ENCODE results near the gene SBK2. TPM values are rescaled to one million over a fixed set of nuclear protein-coding genes. Genes with fewer than 3 reads are reported as not detected.

Gene SBK2
- total and polyA plus RNA-seq, 2 donors: not detected

DNA sequence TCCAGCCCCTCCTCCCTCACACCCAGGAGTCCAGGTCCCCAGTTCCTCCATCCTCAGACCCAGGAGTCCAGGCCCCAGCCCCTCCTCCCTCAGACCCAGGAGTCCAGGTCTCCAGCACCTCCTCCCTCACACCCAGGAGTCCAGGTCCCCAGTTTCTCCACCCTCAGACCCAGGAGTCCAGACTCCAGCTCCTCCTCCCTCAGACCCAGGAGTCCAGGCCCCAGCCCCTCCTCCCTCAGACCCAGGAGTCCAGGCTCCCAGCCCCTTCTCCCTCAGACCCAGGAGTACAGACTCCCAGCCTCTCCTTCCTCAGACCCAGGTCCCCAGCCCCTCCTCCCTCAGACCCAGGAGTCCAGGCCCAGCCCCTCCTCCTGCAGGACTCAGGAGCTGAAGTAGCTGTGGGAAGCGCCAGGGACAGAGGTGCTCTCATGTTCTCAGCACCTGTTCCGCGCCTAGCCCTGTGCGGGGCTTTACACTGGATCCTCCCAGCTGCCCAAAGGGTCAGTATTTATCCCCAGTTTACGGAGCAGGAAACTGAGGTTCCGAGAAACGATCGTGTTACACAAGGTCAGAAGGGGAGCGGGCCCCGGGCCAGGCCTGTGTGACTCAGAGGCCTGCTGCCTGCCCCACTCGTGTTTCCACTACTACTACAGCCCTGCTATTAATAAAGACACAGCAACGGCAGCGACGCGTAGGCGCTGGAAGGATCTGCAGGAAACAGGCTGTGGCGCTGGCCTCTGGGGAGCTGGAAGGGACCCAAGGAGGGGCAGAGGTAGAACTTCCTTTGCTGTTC lies 10.1 kb upstream of the SBK2 start:
- Histone ChIP-seq H3K27ac (ENCODE audit: low read depth in 1 of 2, low read length in 1 of 2) (peak overlapping the region in 1 of 2 donors; percentile 42), H3K36me3 (ENCODE audit: control insufficient read depth in 2 of 2, insufficient read depth in 2 of 2, low read length in 1 of 2) (no peaks in the 10 kb centered on the region), H3K27me3 (ENCODE audit: control insufficient read depth in 2 of 2, insufficient read depth in 1 of 2, low read length in 1 of 2) (peaks cover 0 to 55% of the 10 kb centered on the region in 2 donors), H3K9me3 (ENCODE audit: control insufficient read depth in 2 of 2, insufficient read depth in 1 of 2, low read length in 1 of 2) (no peaks in the 10 kb centered on the region), H3K4me3 (ENCODE audit: low read length in 2 of 2) (no peak overlapping the region), H3K4me1 (ENCODE audit: control insufficient read depth in 2 of 2, insufficient read depth in 2 of 2, low read length in 2 of 2) (no peaks in the 10 kb centered on the region)
- DNase-seq (ENCODE audit: low read depth in 6 of 9, low spot score in 9 of 9): no peak
- 33% methylated on average over 17 of the region's 17 CpGs for whole genome bisulfite sequencing

GRCh38 chr19:55546011-55546410 lies 9.1 kb upstream of the SBK2 start:
- 90% methylated on average over 11 of the region's 11 CpGs for WGBS
- no peak overlapping the region for H3K27ac ChIP-seq (ENCODE audit: low read depth in 1 of 2, low read length in 1 of 2)

DNA sequence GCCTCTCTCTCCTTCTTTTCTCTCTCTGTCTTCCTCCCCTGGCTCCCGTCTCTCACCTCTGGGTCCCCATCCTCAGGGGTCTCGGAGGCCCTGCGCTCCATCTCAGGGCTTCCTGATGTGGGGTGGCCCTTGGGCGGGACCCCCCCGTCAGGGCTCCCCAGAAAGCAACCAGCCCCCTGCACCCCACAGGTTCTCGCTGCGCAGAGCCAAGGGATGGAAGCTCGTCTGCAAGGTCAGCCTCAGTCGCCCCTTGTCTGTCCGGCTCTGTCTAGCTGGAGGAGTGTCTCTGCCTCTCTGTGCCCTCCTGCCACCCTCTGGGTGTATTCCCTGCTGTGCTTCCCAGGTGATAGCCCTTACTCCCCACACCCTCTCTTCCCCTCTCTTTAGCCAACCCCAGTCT lies 8.5 kb upstream of the SBK2 start, which contains the start of gene SBK3:
Gene SBK3 (minus strand): TSS at position 101 of the 400 bp plus-strand sequence. CDS start 0 bp downstream, at position 101.
- H3K27ac ChIP-seq (ENCODE audit: low read depth in 1 of 2, low read length in 1 of 2): no peak within 1 kb of the TSS

More at GRCh38 chr19:55546011-55546410, 9.1 kb upstream of the SBK2 start:
- H3K27me3 ChIP-seq (ENCODE audit: control insufficient read depth in 2 of 2, insufficient read depth in 1 of 2, low read length in 1 of 2): peaks cover 0 to 46% of the 10 kb centered on the region in 2 donors
- no peak overlapping the region for H3K4me3 ChIP-seq (ENCODE audit: low read length in 2 of 2)
- no peak for DNase-seq (ENCODE audit: low read depth in 6 of 9, low spot score in 9 of 9)
- H3K36me3 ChIP-seq (ENCODE audit: control insufficient read depth in 2 of 2, insufficient read depth in 2 of 2, low read length in 1 of 2): no peaks in the 10 kb centered on the region
- no peaks in the 10 kb centered on the region for H3K9me3 ChIP-seq (ENCODE audit: control insufficient read depth in 2 of 2, insufficient read depth in 1 of 2, low read length in 1 of 2)
- H3K4me1 ChIP-seq (ENCODE audit: control insufficient read depth in 2 of 2, insufficient read depth in 2 of 2, low read length in 2 of 2): no peaks in the 10 kb centered on the region

DNA sequence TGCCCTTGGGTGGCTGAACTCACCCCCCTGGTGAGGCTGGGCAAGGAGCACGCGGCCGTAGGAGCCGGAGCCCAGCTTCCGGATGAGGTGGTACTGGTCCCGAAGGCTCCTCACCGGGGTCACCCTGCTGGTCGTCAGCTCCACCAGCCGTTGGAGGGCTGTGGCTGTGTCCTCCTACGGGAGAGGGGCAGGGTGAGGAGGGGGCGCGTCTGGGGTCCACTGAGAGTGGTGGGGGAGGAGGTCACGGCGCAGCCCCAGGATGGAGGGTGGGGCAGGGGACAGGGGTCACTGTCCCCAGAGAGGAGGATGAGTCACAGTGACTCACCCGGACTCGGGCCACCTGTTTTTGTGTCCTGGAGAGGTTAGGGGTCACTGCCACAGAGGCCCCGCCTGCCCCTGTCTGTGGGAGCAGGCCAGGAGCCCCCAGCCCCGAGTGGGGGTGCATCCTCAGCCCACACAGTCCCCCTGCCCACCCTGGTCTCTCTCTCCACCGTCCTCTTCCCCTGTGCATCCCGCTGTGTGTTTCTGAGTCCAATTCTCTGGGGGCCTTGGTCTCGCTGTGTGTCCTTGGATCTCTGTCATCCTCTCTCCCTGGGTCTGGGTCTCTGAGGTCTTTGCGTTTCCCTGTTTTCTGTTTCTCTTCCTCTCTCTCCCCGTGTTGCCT lies 8.0 kb upstream of the SBK2 start:
- WGBS: 91% methylated on average over 23 of the region's 23 CpGs
- DNase-seq (ENCODE audit: low read depth in 6 of 9, low spot score in 9 of 9): no peak
- Histone ChIP-seq H3K4me3 (ENCODE audit: low read length in 2 of 2) (no peak overlapping the region), H3K36me3 (ENCODE audit: control insufficient read depth in 2 of 2, insufficient read depth in 2 of 2, low read length in 1 of 2) (no peaks in the 10 kb centered on the region), H3K9me3 (ENCODE audit: control insufficient read depth in 2 of 2, insufficient read depth in 1 of 2, low read length in 1 of 2) (no peaks in the 10 kb centered on the region), H3K4me1 (ENCODE audit: control insufficient read depth in 2 of 2, insufficient read depth in 2 of 2, low read length in 2 of 2) (no peaks in the 10 kb centered on the region), H3K27ac (ENCODE audit: low read depth in 1 of 2, low read length in 1 of 2) (no peak overlapping the region), H3K27me3 (ENCODE audit: control insufficient read depth in 2 of 2, insufficient read depth in 1 of 2, low read length in 1 of 2) (peaks cover 0 to 38% of the 10 kb centered on the region in 2 donors)

More for the DNA sequence above, 8.5 kb upstream of the SBK2 start, which contains the start of gene SBK3:
- Histone ChIP-seq H3K9me3 (ENCODE audit: control insufficient read depth in 2 of 2, insufficient read depth in 1 of 2, low read length in 1 of 2) (no peaks in the 10 kb centered on the region), H3K36me3 (ENCODE audit: control insufficient read depth in 2 of 2, insufficient read depth in 2 of 2, low read length in 1 of 2) (no peaks in the 10 kb centered on the region), H3K27me3 (ENCODE audit: control insufficient read depth in 2 of 2, insufficient read depth in 1 of 2, low read length in 1 of 2) (peaks cover 0 to 43% of the 10 kb centered on the region in 2 donors), H3K4me1 (ENCODE audit: control insufficient read depth in 2 of 2, insufficient read depth in 2 of 2, low read length in 2 of 2) (no peaks in the 10 kb centered on the region), H3K4me3 (ENCODE audit: low read length in 2 of 2) (no peak within 1 kb of the TSS)
- WGBS: 96% methylated on average over 10 of the region's 10 CpGs
- no peak for DNase-seq (ENCODE audit: low read depth in 6 of 9, low spot score in 9 of 9)

GRCh38 chr19:55544014-55544413 lies 7.1 kb upstream of the SBK2 start:
- WGBS: 95% methylated on average over 15 of the region's 15 CpGs
- Histone ChIP-seq H3K27me3 (ENCODE audit: control insufficient read depth in 2 of 2, insufficient read depth in 1 of 2, low read length in 1 of 2) (peaks cover 0 to 30% of the 10 kb centered on the region in 2 donors), H3K4me1 (ENCODE audit: control insufficient read depth in 2 of 2, insufficient read depth in 2 of 2, low read length in 2 of 2) (no peaks in the 10 kb centered on the region), H3K4me3 (ENCODE audit: low read length in 2 of 2) (no peak overlapping the region), H3K9me3 (ENCODE audit: control insufficient read depth in 2 of 2, insufficient read depth in 1 of 2, low read length in 1 of 2) (no peaks in the 10 kb centered on the region), H3K27ac (ENCODE audit: low read depth in 1 of 2, low read length in 1 of 2) (no peak overlapping the region), H3K36me3 (ENCODE audit: control insufficient read depth in 2 of 2, insufficient read depth in 2 of 2, low read length in 1 of 2) (no peaks in the 10 kb centered on the region)
- no peak for DNase-seq (ENCODE audit: low read depth in 6 of 9, low spot score in 9 of 9)

- Histone ChIP-seq H3K9me3 (ENCODE audit: control insufficient read depth in 2 of 2, insufficient read depth in 1 of 2, low read length in 1 of 2) (no peaks in the 10 kb centered on the region), H3K36me3 (ENCODE audit: control insufficient read depth in 2 of 2, insufficient read depth in 2 of 2, low read length in 1 of 2) (no peaks in the 10 kb centered on the region), H3K27me3 (ENCODE audit: control insufficient read depth in 2 of 2, insufficient read depth in 1 of 2, low read length in 1 of 2) (peaks cover 0 to 25% of the 10 kb centered on the region in 2 donors), H3K27ac (ENCODE audit: low read depth in 1 of 2, low read length in 1 of 2) (no peak overlapping the region), H3K4me3 (ENCODE audit: low read length in 2 of 2) (no peak overlapping the region), H3K4me1 (ENCODE audit: control insufficient read depth in 2 of 2, insufficient read depth in 2 of 2, low read length in 2 of 2) (no peaks in the 10 kb centered on the region)
- WGBS: 91% methylated on average over 5 of the region's 5 CpGs
- DNase-seq (ENCODE audit: low read depth in 6 of 9, low spot score in 9 of 9): no peak
Observed at GRCh38 chr19:55543567-55543966, 6.6 kb upstream of the SBK2 start.

DNA sequence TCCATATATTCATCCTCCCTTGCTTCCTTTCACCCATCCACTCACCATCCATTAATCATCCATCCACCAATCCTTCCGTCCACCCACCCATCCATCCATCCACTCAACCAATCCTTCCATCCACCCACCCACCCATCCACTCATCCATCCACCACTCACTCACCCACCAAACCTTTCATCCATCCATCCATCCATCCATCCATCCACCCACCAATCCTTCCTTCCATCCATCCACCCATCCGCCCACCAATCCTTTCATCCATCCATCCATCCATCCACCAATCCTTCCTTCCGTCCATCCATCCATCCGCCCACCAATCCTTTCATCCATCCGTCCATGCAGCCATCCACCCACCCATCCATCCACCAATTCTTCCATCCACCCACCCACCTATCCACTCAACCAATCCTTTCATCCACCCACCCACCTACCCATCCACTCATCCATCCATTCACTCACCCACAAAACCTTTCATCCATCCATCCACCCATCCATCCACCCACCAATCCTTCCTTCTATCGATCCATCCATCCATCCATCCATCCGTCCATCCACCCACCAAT lies 5.4 kb upstream of the SBK2 start:
- 97% methylated on average over 7 of the region's 7 CpGs for WGBS

GRCh38 chr19:55541091-55541490 lies 4.2 kb upstream of the SBK2 start:
- Histone ChIP-seq H3K36me3 (ENCODE audit: control insufficient read depth in 2 of 2, insufficient read depth in 2 of 2, low read length in 1 of 2) (no peaks in the 10 kb centered on the region), H3K9me3 (ENCODE audit: control insufficient read depth in 2 of 2, insufficient read depth in 1 of 2, low read length in 1 of 2) (no peaks in the 10 kb centered on the region), H3K4me1 (ENCODE audit: control insufficient read depth in 2 of 2, insufficient read depth in 2 of 2, low read length in 2 of 2) (no peaks in the 10 kb centered on the region), H3K27ac (ENCODE audit: low read depth in 1 of 2, low read length in 1 of 2) (no peak overlapping the region), H3K27me3 (ENCODE audit: control insufficient read depth in 2 of 2, insufficient read depth in 1 of 2, low read length in 1 of 2) (peaks cover 0 to 4% of the 10 kb centered on the region in 2 donors), H3K4me3 (ENCODE audit: low read length in 2 of 2) (no peak overlapping the region)
- no peak for DNase-seq (ENCODE audit: low read depth in 6 of 9, low spot score in 9 of 9)
- 90% methylated on average over 19 of the region's 19 CpGs for WGBS

More for the DNA sequence above, 5.4 kb upstream of the SBK2 start:
- H3K27me3 ChIP-seq (ENCODE audit: control insufficient read depth in 2 of 2, insufficient read depth in 1 of 2, low read length in 1 of 2): peaks cover 0 to 15% of the 10 kb centered on the region in 2 donors
- H3K4me1 ChIP-seq (ENCODE audit: control insufficient read depth in 2 of 2, insufficient read depth in 2 of 2, low read length in 2 of 2): no peaks in the 10 kb centered on the region
- H3K27ac ChIP-seq (ENCODE audit: low read depth in 1 of 2, low read length in 1 of 2): no peak overlapping the region
- H3K9me3 ChIP-seq (ENCODE audit: control insufficient read depth in 2 of 2, insufficient read depth in 1 of 2, low read length in 1 of 2): no peaks in the 10 kb centered on the region
- H3K36me3 ChIP-seq (ENCODE audit: control insufficient read depth in 2 of 2, insufficient read depth in 2 of 2, low read length in 1 of 2): no peaks in the 10 kb centered on the region
- H3K4me3 ChIP-seq (ENCODE audit: low read length in 2 of 2): no peak overlapping the region
- DNase-seq (ENCODE audit: low read depth in 6 of 9, low spot score in 9 of 9): no peak

GRCh38 chr19:55540619-55541018 lies 3.7 kb upstream of the SBK2 start:
- no peaks in the 10 kb centered on the region for H3K9me3 ChIP-seq (ENCODE audit: control insufficient read depth in 2 of 2, insufficient read depth in 1 of 2, low read length in 1 of 2)
- no peaks in the 10 kb centered on the region for H3K4me1 ChIP-seq (ENCODE audit: control insufficient read depth in 2 of 2, insufficient read depth in 2 of 2, low read length in 2 of 2)
- no peak overlapping the region for H3K27ac ChIP-seq (ENCODE audit: low read depth in 1 of 2, low read length in 1 of 2)
- DNase-seq (ENCODE audit: low read depth in 6 of 9, low spot score in 9 of 9): no peak
- H3K27me3 ChIP-seq (ENCODE audit: control insufficient read depth in 2 of 2, insufficient read depth in 1 of 2, low read length in 1 of 2): peaks cover 0 to 4% of the 10 kb centered on the region in 2 donors
- H3K36me3 ChIP-seq (ENCODE audit: control insufficient read depth in 2 of 2, insufficient read depth in 2 of 2, low read length in 1 of 2): no peaks in the 10 kb centered on the region
- 88% methylated on average over 10 of the region's 10 CpGs for WGBS
- H3K4me3 ChIP-seq (ENCODE audit: low read length in 2 of 2): no peak overlapping the region

Data from thymus (tissue), 11 donors.